HG03066 (cell line): Measurements from ENCODE around the gene PRCD.
"Not testable (repeated sequence)": the region's sequence is repeated elsewhere in the genome, so short reads cannot be mapped to it uniquely, and the experiment has no call there.

Experiments used
- ATAC-seq: cut with Tn5 transposase; IDR thresholded peaks from one replicate; pipeline ENCODE4 v1.9.1; 2021; ENCODE audit warnings: low read depth; ENCODE audit not compliant: unreplicated experiment

Gene PRCD

DNA sequence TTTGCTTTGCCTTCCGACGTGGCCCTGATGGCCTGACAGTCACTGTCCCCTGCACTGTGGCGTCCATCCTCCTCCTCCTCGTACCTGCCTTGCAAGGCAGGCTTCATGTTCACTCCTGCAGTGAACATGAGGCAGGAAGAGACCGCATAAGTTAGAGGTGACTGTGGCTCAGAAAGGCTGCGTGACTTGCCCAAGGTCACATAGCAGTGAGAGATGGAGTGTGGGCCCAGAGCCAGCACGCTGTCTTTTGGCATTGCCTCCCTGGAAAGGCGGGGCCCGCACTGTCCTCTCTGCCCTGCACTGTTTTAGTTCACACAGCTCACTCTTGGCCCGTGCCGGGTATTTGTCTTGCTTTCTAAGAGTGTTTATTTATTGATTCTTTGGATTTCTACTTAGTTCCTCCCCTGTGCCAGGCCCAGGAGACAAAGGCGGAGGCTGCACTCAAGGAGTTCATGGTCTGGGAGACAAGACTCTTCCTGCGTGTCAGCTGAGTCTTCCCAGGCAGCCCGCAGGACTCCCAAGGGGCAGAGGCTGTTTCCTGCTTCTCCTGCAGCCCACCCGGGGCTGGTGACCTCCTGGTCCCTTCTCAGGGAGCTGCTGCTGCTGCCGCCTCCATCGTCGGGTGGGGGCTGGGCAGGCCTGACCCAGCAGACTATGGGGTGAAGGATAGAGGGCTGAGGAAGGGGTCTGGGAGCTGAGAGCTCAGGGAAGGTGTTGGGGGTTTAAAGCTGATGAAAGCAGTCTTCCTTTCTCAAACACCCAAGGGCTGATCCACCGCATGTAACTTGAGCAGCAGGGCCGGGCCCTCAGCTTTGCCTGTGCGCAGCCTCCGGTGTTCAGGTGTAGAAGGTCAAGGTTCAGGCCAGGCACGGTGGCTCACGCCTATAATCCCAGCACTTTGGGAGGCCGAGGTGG lies 15.0 kb upstream of the PRCD start:
- no peak for ATAC-seq

DNA sequence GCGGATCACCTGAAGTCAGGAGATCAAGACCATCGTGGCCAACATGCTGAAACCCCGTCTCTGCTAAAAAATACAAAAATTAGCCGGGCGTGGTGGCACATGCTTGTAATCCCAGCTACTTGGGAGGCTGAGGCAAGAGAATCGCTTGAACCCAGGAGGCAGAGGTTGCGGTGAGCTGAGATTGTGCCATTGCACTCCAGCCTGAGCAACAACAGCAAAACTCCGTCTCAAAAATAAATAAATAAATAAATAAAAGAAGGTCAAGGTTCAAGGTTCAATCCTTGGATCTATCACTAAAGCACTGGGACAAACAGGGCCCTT lies 14.4 kb upstream of the PRCD start:
- not testable (repeated sequence) for ATAC-seq

DNA sequence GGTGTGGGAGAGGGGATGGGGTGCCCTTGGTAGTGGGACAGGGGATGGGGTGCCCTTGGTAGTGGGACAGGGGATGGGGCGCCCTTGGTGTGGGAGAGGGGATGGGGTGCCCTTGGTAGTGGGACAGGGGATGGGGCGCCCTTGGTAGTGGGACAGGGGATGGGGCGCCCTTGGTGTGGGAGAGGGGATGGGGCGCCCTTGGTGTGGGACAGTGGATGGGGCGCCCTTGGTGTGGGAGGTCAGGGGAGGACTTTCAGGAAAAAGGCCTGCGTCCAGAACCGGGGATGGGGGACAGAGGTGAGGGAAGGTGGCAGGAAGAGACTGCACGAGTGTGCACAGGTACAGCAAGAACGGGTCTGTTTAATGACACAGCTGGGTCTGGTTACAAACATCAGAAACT lies 12.8 kb upstream of the PRCD start:
- not testable (repeated sequence) for ATAC-seq

DNA sequence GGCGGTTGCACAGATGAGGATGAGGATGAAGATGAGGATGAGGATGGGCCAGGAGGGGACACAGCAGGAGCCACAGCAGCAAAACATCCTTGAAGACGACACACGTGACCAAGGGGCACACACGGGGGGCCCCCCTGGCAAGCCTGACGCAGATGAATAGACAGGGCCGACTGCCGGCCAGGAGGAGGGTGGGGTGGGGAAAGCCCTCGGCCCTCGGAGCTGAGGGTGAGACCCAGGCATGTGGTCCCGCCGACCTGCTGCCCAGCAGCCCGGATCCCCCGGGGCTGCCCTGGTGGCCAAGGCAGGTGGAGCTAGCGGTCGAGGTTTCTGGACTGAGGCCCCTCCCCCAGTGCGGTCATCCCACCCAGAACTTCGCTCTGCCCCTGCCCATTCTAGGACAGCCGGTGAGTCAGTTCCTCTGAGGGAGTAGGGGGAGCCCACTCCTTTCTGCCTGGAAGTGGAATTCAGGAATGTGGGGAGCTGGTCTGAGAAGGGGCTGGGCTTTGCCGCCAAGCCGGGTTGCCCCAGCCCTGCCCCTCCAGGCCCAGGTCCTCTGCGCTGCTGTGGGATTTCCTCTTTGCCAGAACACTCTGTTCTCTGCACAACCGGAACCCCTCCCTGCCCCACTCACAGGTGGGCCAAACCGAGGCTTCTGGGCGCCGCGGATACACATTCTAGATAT lies 12.3 kb upstream of the PRCD start:
- peak; percentile 50 for ATAC-seq

DNA sequence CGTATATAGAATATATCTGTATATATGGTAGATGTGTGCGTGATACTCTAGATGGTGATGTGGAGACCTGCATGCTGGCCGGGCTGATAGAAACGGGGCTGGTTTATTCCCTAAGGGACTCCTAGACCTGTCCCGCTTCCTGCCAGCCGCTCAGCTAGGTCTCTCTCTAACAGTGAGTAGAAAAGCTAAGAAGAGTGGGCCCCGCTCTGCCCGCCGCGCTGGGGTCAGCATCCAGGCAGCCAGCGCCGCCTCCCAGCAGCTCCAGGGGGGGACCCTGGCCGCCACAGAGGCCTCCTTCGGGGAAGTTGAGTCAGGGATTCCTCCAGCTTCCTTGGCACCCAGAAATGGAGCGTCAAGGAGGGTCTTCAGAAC lies 11.7 kb upstream of the PRCD start:
- ATAC-seq = peak; percentile 19

DNA sequence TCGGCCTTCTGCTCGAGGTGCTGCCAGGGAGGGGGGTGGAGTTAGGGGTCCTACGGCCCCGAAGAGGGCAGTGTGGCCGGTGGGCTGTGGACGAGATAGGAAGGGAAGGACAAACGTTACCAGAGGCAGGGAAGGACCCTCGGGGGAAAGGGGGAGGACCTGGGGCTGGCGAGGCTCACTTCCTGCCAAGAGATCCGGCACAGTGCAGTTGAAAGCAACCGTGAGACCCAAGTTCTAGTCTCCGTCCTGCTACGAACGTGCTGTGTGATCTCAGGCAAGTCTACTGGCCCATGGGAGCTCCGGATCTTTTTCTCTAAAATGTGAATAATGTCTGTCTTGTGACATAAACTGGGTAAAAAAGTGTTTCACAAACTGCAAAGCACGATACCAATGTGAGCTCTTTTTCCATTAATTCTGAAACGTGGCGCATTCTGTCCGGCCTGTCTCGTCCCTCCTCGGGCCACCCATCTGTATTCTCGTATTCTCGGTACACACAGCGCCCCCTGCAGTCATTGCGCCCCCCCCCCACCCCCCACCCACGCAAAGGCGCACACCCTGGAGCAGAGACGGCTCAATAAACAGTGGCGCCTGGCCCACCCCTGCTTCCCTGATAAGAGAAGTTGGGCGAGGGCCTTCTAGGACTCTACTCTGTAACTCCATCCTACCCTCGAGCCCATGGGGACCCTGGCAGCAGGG lies 11.2 kb upstream of the PRCD start:
- ATAC-seq = no peak

DNA sequence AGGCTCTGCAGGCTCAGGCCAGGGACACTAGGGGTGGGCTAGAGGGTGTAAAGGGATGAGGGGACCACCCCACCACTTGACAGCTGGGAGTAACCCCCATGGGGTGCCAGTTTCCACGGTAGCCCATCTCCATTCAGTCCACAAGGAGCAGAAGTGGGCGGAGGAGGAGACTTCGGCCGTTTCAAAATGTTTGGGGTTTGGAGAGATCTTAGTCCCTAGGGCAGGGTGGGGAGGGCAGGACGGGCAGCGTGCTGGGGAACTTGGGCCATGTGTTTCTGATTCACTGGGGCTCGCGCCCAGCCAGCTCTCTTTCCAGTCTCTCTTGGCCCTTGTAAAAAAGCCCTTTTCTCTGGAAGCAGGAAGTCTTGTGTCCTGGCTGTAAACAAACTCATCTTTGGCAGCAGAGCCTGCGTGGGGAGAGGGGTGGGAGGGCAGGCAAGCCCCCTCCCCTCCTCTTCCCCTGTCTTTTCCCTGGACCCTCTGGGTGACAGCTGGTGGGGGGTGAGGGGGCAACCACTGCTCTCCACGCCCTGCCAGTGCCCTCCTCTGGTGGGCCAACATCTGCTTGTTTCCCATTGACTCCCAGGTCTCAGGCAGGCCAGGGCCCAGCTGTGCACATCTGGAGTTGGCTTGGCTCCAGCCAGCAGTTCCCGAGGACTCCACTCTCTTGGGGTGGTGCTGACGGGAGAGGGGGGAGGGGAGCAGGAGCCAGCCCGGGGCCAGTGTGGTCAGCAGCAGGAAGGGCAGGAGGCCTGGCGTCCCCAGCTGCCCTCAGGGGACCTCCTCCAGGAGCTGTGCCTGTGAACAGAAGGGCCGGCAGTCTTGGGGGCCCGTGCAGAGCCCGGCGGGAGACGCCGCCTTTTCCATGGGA lies 10.4 kb upstream of the PRCD start:
- ATAC-seq = no peak

DNA sequence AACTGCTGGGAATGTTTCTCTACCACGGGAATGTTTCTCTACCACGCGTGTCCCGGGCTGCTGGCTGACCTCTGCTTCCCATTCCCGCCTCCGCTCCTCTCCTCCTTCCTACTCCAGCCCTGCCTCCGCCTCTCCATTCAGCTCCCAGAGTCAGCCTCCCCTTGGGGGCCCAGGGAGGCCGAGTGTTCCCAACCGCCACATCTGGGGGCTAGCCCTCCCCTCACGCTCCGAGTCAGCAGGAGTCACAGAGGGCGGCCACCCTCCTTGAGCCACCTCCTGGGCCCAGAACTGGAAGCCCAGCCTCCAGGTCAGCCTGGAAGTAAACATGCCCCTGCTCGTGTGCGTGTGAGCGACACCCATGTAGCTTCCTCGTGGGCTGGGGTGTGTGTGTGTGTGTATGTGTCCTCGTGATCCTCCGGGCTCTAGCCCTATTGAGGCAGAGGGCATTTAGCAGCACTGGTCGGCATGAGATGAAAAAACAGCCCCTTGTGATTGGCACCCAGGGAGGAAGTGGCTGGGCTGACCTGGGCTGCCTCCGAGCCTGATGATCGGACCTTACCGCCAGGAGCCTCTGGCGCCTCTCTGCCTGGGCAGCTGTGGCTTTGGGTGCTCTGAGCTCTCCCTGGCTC lies 9.6 kb upstream of the PRCD start:
- ATAC-seq = no peak

DNA sequence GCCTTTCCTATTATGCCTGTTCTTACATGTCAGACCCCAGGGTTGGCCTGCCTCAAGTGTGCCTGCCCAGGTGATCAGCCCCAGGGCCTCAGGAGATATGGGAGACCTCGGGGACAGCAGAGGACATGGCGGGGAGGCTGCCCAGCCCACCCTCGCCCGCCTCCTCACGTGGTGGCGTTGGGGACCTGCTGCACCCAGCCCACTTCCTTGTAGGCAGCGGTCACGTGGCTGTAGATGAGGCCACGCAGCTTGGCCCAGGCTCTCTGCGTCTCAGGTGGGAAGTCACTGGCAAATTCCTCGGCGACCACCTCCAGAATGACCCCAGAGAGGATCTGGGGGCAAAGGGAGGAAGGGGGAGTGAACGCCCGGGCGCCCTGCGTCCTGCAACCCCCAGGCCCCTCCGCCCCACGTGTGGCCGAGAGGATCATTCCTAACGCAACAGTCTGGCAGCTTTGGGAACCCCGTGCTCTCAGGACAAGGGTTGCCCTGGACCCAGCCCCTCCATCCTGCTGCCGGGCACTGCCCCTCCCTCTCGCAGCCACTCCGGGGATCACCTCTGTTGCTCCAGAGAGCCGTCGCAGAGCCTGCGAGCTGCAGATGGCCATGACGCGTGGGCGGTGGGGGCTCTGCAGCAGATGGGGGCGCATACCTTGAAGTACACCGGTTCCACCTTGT lies 8.9 kb upstream of the PRCD start:
- no peak for ATAC-seq

DNA sequence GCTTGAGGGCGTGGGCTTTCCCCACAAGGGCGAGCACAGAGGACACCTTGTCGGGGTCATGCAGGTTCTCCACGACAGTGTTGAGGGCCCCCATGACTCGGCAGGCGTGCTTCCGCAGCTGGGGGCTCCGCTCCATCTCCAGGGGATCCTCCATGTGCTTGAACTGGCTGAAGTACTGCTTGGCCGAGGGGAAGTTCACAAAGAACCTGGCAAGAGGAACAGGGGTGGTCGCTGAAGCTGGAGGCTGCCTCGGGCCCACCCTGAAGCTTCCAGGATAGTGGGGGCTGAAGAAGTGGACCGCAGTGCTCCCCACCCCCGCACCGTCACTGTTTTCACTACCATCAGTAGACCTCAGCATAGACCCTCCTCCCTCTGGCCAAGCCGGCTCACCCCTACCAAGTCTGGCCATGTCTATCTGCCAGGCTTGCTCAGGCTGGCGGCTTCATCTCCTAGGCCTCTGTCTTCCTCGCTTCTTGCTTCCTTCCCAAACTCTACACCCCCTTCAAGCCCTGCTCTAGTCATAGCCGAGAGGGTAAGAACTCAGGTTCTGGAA lies 8.3 kb upstream of the PRCD start:
- no peak for ATAC-seq

DNA sequence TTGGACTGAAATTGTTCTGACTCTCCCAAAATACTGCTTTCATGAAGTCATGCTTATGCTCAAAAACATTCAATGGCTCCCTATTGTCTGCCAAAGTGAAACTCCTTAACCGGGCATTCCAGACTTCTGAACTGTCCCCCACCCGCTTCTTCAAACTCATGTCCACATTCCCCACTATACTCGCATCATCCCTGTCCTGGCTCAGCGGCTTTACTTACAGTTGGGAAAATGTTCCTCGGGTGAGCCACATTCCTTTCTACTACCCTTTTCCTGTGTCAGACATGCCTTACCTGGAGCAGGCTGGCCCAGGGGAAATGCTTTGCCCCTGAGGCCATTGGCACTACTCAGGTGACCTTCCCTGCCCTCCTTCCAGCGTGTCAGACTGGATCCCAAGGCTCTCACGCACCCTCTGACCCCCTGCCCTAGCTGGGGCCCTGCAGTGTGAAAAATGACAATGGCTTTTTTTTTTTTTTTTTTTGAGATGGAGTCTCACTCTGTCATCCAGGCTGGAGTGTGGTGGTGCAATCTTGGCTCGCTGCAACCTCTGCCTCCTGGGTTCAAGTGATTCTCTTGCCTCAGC lies 7.7 kb upstream of the PRCD start:
- no peak for ATAC-seq

DNA sequence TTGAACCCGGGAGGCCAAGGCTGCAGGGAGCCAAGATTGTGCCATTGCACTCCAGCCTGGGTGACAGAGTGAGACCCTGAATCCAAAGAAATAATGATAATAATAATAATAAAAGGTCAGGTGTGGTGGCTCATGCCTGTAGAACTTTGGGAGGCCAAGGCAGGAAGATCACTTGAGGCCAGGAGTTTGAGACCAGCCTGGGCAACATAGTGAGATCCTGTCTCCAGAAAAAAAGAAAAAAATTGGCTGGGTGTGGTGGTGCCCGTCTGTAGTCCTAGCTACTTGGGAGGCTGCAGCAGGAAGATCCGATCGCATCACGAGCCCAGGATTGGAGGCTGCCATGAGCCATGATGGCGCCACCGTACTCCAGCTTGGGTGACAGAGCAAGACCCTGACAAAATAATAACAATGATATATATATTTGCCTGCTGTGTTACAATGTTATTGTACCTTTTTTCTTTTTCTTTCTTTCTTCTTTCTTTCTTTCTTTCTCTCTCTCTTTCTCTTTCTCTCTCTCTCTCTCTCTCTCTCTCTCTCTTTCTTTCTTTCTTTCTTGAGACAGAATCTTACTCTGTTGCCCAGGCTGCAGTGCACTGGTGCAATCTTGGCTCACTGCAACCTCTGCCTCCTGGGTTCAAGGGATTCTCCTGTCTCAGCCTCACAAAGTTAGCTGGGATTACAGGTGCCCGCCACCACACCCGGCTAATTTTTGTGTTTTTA lies 6.0 kb upstream of the PRCD start:
- not testable (repeated sequence) for ATAC-seq

DNA sequence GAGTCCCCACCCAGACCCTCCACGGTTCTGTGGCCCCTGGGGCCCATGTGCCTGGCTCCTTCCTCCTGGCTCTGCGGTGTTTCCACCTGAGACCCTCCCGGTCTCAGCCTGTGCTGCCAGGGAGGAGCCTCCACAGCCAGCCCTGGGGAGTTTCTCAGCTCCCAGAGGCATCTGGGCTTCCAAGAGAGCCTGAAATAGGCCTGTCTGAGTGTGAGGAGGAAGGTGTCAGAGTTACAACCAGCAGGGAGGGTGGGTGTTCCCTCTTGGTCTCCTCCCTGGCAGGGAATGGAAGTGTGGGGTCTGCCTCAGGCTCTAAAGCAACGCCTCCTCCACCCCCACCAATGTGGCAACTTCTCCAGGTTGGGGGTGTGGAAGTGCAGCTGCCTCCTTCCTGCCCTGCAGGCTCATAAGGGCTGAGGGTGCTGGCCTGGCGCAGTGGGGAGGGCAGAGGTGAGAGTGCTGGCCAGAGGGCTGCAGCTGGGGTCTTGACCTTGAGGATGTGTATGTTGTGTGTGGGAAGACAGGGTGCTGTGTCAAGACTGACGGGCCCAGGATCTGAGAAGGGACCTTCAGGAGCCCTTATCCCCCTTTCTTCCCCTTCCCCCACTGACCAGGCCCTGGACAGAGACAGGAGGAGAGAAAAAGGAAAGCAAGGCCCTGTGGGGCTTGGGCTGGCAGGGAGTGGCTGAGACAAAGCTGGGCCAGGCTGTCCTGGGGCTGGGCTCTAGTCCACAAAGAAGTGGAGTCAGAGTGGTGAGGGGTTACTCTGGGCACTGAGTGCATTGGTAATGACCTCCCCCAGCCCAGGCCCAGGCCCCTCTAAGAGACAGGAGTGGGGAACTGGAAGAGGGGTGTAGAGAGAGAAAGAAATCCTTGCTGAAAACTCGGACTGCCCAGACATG lies 4.8 kb upstream of the PRCD start:
- ATAC-seq = no peak

DNA sequence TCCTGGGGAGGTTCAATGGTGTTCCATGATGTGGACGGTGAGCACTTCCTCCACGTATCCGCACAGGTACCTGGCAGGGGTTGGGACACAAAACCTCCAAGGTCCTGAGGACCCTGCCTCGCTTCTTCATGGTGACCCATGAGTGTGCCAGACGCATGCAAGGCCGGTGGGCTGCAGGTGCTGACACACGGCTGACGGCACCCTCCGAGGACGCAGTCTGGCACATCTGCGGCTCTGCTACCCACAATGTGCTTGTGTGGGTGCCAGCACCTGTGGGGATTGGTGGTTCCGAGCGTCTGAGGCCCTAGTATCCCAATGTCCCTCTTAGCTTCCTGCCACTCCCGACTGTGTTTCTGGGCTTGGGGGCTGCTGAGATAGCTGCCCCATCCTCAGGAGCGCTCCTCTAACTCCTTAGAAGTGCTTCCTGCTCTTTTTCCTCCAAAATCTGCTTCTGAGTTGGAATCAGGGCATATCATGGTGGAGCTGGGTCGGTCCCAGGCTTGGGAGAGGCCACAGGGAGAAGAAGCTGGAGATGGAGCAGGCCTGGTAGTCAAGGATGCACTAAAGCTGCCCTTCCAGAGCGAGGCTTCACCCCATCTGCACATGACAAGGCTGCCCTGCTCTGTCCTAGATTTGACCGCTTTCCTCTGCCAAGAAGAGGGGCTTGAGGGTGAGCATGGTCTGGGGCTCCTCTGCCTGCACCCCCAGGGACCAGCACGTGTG lies 3.9 kb upstream of the PRCD start:
- ATAC-seq = no peak

DNA sequence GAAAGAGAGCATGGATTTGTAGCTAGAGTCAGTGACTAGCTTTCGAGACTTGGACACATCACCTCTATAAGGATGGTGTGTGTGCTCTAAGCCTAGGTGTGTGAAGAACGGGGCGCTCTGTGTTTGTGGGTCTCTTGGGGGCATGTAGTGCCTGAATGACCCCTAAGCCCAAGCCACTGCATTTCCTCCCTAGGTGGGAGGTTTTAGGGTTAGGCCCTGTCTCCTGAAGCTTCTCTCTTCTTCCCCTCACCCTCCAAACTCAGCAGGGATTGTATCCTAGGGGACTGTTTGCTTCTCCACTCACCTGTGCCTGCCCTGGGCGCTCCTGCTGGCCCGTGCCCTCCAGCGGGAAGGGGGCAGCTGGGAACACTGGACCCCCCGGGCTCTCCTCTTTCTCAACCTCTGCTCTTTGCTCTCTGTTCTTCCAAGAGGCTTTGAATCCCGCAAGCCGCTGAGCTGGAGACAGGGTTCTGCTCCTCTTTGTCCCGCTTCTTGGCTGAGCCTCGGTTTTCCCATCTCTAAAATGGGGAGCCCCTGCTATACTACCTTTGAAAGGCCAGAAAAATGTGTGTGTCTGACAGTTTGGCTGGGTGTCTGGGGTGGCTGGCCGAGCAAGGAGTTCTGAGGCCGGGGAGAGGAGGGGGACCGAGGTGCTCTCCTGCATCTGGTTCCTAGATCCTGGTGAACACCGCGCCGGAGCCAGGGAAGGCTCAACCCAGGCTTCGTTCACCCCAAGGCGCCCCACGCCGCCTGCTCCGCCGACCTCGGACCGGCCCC lies 3.1 kb upstream of the PRCD start:
- ATAC-seq = no peak

DNA sequence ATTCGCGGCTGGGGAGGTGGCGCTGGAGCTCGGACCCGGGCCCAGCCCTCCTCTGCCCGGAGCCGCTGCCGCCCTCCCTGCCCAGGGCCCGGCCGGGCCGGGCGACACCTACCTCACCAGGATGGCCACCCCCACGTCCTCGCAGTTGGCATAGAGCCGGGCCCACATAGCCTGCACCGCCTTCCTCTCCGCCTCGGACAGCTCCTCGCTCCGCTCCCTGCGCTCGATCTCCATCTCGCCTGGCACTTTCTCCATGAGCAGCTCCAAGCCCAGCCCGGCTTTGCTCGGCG lies 2.6 kb upstream of the PRCD start:
- no peak for ATAC-seq
